HG03575 (cell line): Measurements from ENCODE around the gene IQCE.
"Not testable (repeated sequence)": the region's sequence is repeated elsewhere in the genome, so short reads cannot be mapped to it uniquely, and the experiment has no call there.

Experiments used
- ATAC-seq: cut with Tn5 transposase; IDR thresholded peaks from one replicate; pipeline ENCODE4 v1.9.1; 2021; ENCODE audit not compliant: unreplicated experiment, insufficient number of reproducible peaks, low FRiP score; ENCODE audit errors: extremely low read depth

Gene IQCE

DNA sequence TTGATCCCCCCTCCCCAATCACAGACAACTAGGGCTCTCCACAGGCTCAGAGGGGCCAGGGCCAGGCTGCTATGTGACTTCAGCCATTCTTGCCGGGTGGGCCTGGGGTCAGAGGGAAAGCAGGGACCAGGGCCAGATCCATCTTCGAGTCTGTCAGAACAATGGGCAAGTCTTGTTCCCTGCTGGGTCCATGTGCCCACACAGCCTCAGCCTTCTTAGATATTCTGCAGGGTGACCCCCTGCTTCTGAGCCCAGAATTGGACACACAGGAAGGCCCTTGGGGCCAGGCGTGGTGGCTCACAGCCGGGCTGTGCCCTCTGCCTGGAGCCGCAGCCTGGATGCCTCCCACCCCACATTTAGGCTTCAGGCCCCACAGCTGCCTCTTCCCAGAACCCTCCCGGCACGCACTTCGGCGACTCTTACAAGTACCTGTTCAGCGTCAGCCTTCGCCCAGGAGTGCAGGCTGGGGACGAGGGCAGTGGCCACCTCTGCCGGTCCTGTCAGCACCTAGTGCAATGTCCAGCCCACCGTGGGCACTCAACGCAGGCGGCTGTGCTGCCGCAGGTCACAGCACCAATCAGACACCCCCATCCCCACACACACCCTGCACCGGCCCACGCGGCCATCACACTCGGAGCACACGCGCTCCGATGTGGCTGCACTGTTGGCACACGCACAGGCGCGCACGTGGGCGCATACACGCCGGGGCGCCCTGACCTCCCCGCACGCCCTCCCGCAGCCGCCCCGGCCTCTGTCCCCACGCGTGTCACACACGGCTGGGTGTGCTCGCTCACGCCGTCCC lies 27.6 kb upstream of the IQCE start:
- ATAC-seq = not testable (repeated sequence)

DNA sequence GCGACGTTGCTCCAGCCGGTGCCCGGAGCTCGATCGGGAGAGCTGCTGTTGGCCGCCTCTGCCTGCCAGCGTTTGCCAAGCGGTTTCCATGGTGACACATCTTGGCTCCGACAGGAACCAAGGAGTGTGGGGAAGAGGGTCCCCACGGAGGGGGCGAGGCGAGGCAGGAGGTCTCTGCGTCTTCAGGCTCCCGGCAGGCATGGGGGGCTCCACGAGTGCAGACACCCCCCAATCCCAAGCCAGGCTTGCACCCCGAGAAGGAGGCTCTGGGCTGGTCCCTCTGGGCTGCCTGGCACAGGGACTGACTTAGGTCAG lies 27.0 kb upstream of the IQCE start:
- ATAC-seq = not testable (repeated sequence)

DNA sequence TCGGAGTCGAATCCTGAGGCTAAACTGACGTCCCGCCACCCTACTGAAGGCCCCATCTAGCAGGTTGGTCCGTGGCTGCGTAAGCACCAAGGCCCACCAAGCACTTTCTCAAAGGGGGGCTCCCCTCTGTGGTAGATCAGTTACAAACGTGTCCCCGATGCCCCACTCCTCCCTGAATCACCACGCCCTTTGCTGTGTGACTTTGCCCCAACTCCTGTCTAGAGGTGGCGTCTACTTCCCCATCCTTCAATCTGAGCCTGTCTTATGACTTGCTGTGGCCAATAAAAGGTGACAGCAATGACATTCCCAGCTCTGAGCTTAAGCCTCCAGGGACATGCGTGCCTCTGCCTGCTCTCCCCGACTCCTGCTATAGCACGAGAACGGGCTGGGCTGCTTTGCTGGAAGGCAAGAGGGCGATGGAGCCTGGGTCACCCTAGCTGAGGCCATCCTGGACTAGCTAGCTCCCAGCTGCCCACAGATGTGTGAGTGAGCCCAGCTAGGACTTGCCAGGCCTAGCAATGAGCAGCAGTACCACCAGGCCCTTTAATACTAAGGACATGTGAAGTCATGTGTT lies 26.5 kb upstream of the IQCE start:
- not testable (repeated sequence) for ATAC-seq

DNA sequence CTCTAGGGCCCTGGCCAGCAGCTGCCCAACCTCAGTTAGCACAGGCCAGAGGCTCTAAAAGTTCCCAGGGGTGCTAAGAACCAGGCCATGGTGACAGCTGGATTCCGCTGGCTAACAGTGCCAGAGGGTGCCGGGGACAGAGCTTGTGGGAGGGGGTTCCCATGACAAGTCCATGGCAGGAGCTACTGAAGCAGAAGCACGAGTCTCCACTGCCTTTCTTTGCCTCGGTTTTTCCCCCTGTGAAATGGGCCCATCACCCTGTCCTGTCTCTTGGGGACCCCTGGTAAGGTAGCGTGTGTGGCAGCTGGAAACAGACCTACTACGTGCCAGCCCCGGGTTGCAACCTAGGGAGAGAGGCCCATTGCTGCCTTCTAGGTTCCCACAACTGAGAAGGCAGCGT lies 26.0 kb upstream of the IQCE start:
- not testable (repeated sequence) for ATAC-seq

DNA sequence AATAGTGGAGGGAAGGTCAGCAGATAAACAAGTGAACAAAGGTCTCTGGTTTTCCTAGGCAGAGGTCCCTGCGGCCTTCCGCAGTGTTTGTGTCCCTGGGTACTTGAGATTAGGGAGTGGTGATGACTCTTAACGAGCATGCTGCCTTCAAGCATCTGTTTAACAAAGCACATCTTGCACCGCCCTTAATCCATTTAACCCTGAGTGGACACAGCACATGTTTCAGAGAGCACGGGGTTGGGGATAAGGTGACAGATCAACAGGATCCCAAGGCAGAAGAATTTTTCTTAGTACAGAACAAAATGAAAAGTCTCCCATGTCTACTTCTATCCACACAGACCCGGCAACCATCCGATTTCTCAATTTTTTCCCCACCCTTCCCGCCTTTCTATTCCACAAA lies 25.2 kb upstream of the IQCE start:
- not testable (repeated sequence) for ATAC-seq

DNA sequence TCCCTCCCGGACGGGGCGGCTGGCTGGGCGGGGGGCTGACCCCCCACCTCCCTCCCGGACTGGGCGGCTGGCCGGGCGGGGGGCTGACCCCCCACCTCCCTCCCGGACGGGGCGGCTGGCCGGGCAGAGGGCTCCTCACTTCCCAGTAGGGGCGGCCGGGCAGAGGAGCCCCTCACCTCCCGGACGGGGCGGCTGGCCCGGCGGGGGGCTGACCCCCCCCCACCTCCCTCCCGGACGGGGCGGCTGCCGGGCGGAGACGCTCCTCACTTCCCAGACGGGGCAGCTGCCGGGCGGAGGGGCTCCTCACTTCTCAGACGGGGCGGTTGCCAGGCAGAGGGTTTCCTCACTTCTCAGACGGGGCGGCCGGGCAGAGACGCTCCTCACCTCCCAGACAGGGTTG lies 24.6 kb upstream of the IQCE start:
- ATAC-seq = not testable (repeated sequence)

DNA sequence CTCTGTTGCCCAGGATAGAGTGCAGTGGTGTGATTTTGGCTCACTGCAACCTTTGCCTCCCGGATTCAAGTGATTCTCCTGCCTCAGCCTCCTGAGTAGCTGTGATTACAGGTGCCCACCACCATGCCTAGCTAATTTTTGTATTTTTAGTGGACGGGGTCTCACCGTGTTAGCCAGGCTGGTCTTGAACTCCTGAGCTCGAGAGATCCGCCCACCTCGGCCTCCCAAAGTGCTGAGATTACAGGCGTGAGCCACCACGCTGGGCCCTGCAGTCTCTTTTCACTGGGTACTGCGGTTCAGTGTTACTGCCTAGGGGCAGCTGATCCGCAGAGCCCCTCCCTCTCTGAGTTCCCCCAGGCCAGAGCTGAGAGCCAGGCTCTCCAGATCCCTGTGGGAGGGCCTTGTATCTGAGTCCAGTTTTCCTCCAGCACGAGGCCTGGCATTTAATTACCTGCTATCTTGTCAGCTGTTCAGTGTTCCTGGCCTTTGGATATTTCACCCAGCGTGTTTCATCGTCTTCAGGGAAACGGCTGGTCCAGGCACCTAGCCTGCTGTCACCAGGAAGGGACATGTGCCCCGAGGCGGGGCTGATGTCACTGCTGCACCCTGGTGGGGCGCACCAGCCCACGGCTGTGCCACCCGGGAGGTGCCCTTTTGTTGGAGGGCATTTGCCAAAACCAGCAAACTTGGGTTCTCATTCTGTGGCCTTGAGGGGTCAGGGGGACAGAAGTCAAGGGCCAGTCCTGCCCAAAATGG lies 22.7 kb upstream of the IQCE start:
- not testable (repeated sequence) for ATAC-seq

DNA sequence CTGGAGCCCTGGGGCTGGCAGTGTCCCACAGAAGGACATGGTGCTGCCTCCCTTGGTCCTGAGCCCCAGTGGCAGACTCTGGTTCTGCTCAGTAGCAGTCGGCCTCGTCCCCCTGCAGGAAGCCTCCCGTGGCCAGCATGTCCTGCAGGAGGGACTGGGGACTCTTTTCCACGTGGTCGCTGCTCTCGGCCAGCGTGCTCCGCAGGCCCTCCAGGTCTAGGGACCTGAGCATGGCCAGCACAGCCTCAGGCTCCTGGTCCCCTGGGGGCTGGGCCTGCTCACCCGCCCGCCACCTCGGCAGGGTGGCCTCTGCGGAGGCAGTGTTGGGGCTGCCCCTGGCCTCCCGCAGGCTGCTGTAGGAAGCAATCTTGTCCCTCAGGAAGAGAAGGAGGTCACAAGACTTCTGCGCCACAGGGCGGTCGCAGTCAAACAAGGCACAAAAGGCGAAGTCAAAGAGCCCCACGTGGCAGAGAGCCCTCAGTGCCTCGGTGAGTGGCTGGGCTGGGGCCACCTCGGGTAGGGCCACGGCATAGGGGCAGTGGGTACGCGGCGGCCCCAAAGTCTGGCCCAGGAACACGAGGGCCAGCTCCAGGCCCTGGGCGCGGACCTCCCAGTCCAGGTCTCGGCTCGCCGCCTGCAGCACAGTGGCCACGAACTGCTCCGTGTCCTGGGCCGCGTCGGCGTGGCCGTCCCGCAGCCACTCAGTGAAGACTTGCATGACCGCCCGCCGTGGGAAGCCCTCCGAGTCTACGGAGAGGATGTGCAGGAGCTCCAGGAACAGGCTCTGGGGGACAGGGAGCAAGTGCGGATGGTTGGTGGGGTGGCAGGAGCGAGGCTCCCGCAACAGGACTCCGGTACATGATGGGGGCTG lies 20.6 kb upstream of the IQCE start:
- ATAC-seq = no peak

DNA sequence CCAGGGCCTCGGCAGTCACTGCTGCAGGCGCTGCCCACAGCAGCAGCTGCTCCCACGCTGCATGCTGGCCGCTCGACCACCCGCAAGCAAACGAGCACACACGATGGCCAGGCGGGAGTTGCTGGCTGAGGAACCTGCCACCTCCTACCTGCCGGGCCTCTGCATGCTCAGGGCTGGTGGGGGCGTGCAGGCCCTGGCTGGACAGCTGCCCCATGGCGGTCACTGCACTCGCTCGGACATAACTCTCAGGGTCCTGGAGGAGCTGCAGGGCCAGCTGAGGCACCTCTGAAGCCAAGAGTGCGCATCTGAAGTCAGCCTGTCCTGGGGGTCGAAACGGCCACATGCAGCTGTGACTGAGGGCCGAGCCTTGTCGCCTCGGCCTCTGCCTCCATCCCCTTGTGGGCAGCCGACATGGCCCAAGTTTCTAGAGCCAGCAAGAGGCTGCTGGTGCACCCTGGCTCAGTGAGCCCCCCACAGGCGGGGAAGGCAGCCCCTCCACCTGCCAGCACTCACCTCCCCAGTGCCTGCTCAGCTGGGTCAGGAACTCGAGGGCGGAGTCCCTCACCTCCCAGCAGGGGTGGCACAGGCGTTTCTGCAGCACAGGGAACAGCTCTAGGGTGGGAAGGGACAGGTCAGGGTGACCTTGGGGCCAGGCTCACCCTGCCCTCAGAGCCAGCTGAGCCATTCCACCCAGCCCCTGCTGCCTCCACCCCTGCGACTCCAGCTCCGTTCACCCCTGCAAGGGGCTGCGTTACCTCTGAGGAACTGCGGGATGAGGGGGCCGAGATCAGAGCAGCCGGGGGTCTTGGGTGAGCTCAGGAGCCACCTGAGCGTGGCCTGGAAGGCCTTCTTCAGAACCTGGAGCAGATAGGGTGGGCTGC lies 19.5 kb upstream of the IQCE start:
- no peak for ATAC-seq

DNA sequence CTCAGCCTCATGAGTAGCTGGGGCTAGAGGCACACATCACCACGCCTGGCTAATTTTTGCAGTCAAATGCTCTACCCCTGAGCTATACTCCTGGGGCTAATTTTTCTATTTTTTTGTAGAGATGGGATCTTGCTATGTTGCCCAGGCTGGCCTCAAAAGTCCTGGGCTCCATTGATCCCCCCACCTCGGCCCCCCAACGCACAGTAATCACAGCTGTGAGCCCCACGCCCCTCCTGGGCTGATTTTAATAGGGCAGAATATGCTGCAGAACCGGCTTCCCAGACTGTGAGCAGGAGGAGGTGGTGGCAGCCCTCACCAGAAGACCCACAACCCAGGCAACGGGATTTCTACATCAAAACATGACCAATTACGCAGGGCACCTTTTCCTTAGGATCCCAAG lies 18.6 kb upstream of the IQCE start:
- ATAC-seq = no peak

DNA sequence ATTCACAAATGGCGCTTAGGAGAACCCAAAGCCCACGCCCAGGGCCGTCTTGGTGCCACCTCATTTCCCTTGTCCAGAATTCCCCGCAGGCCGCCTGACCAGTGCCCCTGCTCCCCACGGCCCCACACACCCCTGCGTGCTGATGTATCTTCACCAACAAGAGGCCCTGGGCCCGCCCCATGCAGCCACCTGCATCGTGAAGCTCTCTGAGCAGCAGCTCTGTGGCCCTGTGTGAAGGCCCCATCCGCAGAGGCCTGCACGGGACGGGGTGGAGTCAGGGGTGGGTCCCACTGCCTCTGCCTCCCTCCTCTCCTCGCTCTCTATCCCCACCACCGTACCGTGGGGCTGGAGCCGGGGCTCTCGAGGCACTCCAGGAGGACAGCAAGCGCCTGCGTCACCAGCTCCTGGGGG lies 18.1 kb upstream of the IQCE start:
- no peak for ATAC-seq

DNA sequence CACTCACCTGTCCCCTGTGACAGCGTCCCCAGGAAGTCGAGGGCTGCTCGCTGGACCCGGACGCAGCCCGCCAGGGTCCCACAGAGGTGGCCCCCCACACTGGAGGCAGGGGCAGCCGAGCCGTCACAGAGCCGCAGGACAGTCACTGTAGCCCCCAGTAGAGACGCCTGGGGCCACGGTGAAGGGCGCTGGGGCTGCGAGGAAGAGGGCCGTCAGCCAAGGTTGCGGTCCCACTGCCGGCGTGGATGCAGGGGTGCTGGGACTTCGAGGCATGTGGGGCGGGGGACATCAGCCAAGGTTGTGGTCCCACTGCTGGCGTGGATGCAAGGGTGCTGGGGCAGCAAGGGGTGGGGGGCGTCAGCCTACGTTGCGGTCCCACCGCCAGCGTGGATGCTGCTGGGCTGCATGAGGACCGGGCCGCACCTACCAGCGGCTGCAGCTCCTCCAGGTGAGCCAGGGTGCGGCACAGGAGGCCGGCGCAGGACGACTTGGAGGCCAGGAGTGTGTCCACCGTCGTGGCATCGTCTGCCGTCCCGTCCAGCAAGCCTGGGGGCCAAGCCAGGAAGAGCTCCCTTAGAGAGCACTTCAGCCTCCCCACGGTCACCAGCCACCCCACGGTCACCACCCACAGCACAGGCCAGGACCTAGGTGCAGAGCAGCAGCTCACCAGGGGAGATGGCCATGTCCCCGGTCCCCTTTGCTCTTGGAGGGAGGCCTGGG lies 17.3 kb upstream of the IQCE start:
- ATAC-seq = no peak

DNA sequence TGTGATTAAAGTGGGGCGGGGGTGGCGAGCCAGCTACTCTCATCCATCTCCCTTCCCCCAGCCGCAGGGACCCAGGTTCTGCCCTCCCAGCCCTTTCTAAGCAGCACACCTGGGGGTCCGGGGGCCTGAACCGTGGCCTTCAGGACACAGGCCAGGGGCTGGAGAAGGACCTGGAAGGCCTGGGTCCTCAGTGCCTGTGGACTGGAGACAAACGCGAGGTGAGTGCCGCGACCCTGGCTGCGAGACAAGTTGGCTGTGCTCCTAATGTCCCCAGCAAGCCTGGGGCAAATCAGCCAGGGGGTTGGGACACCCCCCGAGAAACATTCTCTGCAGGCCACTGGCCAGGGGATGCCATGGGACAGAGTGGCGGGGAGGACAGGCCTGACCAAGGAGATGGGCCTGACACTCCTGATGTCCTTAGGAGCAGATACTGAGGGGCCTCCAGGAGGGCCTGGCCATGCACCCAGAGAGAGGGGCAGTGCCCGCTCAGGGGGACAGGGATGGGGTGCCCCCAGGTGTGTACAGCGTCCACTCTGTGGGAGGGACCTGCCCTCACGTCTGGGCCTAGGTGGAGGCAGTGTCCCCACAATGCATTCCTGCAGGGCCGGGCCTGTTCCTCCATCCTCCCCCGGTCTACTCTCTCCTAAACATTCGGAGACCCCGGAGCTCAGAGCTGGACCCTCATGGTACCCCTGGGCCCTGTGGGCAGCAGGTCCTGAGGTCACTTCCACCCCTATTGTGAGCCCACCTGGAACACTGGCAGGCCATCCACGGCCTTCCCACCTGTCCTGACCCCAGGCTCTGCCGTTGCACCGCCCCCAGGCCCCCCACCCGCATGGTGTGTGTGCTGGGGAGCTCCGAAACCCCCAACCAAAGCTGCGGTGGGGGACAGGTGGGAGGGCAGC lies 16.5 kb upstream of the IQCE start:
- ATAC-seq = no peak

DNA sequence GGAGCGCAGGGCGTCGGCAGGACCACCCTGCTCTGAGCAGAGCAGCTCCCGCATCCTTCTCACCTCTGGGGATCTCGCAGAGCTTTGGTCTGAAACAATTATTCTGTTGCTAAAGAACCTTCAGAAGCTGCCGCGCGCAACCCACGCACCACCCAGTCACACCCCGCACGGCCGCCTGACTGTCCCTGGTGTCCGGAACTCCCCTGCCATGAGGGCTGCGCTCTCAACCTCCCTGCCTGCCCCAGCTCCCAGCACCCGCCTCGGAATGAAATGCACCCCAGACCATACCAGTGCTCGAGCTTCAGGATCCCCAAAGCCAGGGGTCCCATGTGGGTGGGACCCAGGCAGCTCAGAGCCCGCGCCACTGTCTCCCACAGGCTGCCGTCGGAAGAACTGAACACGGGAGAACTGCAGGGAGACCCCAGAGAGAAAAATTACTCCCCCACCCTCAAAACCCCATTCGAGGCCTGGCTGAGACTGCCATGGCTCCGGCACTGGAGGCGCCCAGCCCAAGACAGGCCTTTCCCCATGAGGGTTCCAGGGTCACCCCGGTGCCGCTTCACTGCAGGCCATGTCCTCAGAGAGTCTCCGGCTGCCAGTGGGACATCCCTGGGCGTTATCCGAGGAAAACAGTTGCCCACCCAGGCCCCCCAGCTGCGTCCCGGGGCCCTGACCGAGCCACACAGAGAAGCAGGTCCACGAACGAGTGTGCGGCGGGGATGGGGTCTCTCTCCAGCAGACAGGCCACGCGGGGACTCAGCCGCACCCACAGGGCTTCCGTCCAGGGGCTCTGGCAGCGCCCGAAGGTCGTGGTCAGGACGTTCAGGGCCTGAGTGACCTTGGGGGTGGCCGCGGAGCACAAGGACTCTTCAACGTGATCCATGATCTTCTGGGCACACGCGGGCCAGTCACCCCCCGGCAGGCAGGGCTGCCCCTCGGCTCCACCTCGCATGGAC lies 15.6 kb upstream of the IQCE start:
- no peak for ATAC-seq

DNA sequence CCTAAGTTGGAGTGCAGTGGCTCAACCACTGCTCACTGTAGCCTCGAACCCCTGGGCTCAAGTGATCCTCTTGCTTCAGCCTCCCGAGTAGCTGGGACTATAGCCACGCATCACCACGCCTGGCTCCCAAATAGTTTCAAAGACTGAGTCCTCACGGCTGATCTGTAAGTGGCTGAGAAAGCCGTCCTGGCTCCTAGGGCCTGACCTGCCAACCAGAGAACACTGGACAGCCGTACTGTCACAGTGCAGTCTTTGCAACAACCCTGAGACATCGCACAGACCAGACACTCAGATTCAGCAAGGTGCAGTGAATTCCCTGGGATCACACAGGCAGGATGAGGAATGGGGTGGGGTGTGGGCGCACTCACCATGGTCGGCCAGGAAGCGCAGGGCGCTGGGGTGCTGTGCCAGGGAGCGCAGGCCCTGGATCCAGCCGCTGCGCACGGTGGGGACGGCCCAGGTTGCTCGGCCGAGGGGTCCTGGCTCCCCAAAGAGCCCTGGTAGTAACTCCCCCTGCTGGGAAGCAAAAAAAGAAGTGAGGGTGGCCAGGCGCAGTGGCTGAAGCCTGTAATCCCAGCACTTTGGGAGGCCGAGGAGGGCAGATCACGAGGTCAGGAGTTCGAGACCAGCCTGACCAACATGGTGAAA lies 14.1 kb upstream of the IQCE start:
- ATAC-seq = no peak
